22Rv1 (cell line): ENCODE results near the gene ABT1.
A peak's percentile ranks its signal among the peaks of the same experiment; 100 is the strongest.

Experiments
- H3K27ac ChIP-seq: fragments of 450-650 bp; 2 replicates; pipeline ENCODE4 v1.5.1; 2017
- ZFX ChIP-seq: fragments of 450-650 bp; IDR thresholded peaks from 2 replicates; pipeline ENCODE4 v1.6.1; 2017; ENCODE audit warnings: antibody characterized with exemption, borderline replicate concordance
- TF ChIP-seq, protein P1 (sequence below): fragments of 450-650 bp; IDR thresholded peaks from 2 replicates; pipeline ENCODE4 v1.5.1; 2017; ENCODE audit warnings: mild to moderate bottlenecking

ABT1 gene

DNA sequence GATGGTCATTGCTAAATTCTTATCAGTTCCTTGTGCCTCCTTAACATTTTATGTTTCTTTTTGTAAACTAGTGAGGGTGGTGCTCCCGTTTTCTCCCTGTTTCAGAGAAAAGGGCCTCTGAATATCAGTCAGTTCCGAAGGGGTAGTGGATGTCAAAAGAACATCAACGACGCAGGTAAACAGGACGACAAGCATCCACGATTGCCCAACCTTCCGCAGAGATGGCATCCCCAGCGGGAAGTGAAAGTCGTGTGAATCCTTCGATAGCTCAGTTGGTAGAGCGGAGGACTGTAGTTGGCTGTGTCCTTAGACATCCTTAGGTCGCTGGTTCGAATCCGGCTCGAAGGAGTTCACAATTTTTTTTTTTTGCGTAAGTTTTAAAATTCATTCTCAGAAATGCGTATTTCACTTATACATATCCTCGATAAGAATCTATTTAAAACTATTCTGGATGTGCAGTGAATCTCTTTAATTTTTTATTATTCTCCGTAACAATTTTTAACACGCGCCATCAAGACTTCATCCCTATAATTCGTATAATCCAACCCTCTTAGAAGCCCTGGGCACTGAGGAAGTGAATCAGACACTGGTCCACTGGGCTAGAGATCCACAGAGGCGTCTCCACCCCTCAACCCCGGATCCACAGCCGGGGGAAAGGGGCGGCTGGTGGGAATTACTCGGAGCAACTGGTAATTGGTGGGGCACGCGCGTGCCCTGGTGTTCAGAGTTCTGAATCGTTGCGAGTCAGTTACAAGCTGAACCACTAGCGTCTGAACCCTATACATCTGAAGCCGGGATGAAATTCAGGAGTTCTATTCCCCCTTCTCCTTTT is 27.9 kb upstream of the ABT1 start:
- TF ChIP-seq ZFX, result no peak
- TF ChIP-seq, protein P1, sequence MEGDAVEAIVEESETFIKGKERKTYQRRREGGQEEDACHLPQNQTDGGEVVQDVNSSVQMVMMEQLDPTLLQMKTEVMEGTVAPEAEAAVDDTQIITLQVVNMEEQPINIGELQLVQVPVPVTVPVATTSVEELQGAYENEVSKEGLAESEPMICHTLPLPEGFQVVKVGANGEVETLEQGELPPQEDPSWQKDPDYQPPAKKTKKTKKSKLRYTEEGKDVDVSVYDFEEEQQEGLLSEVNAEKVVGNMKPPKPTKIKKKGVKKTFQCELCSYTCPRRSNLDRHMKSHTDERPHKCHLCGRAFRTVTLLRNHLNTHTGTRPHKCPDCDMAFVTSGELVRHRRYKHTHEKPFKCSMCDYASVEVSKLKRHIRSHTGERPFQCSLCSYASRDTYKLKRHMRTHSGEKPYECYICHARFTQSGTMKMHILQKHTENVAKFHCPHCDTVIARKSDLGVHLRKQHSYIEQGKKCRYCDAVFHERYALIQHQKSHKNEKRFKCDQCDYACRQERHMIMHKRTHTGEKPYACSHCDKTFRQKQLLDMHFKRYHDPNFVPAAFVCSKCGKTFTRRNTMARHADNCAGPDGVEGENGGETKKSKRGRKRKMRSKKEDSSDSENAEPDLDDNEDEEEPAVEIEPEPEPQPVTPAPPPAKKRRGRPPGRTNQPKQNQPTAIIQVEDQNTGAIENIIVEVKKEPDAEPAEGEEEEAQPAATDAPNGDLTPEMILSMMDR, result peak; percentile 76
- peak overlapping the region; percentile 91 for H3K27ac ChIP-seq

- peak overlapping the region; percentile 91 for H3K27ac ChIP-seq
- no peak for TF ChIP-seq ZFX
- TF ChIP-seq, protein P1, result peak; percentile 14
Observed at GRCh38 chr6:26569433-26569764, 27.4 kb upstream of the ABT1 start.

GRCh38 chr6:26570027-26570809 is 26.5 kb upstream of the ABT1 start:
- TF ChIP-seq, protein P1, result no peak
- no peak for TF ChIP-seq ZFX
- H3K27ac ChIP-seq, result peak overlapping the region; percentile 91

GRCh38 chr6:26571592-26572296 is 25.0 kb upstream of the ABT1 start:
- TF ChIP-seq, protein P1, result no peak
- no peak for TF ChIP-seq ZFX

DNA sequence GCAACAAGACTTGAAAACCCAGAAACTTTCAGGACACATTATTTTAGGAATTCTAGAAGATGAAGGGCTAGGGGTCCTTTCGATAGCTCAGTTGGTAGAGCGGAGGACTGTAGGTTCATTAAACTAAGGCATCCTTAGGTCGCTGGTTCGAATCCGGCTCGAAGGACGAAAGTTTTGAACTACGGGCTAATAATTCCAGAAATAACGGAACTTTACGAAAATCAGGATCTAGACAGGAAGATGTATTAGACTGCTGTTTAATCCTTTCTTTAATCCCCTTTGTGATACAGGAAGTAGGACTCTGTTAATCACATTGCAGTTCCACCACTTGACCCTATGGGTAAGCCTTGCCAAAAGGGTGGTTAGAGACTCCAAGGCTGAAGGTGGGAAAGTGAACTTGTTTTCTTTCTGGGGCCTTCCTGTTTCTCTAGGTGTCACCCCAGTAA is 21.2 kb upstream of the ABT1 start:
- H3K27ac ChIP-seq, result no peak overlapping the region
- TF ChIP-seq ZFX, result no peak
- TF ChIP-seq, protein P1, result no peak

More at GRCh38 chr6:26571592-26572296, 25.0 kb upstream of the ABT1 start:
- H3K27ac ChIP-seq, result peak overlapping the region; percentile 91

GRCh38 chr6:26576407-26576843 is 20.3 kb upstream of the ABT1 start:
- TF ChIP-seq ZFX, result no peak
- TF ChIP-seq, protein P1, result no peak
- no peak overlapping the region for H3K27ac ChIP-seq
